WTC11 (cell line): Measurements from ENCODE around the gene GDNF. TPM values are rescaled to one million over a fixed set of nuclear protein-coding genes. Genes with fewer than 3 reads are reported as not detected.
A peak's percentile ranks its signal among the peaks of the same experiment; 100 is the strongest.

Experiments
- ATAC-seq: fragments of 200-7000 bp; cut with Tn5 transposase; 2 replicates; pipeline ENCODE4 v1.10.0; 2021; ENCODE audit warnings: mild to moderate bottlenecking, moderate library complexity
- CTCF ChIA-PET: fragments of 300-600 bp; sonication (Branson Sonifier 250); formaldehyde crosslinking; loops from one replicate; lab custom pipeline; 2021; ENCODE audit warnings: antibody characterized with exemption; lab: Charles Lee
- POLR2A ChIA-PET: fragments of 350-600 bp; sonication (Branson Sonifier 250); formaldehyde crosslinking; loops from one replicate; lab custom pipeline; 2021; ENCODE audit warnings: antibody characterized with exemption; lab: Charles Lee
- DNase-seq: peaks from one replicate; pipeline ENCODE4 v3.0.0; 2021; ENCODE audit warnings: low spot score
- H3K27ac Mint-ChIP-seq: 2 replicates; pipeline ENCODE4 v1.8.0; 2021; ENCODE audit warnings: mixed read lengths
- H3K27me3 Mint-ChIP-seq: 2 replicates; pipeline ENCODE4 v1.8.0; 2021; ENCODE audit warnings: low read depth, mild to moderate bottlenecking, moderate library complexity, mixed read lengths
- H3K36me3 Mint-ChIP-seq: 2 replicates; pipeline ENCODE4 v1.8.0; 2021; ENCODE audit warnings: mixed read lengths
- H3K4me1 Mint-ChIP-seq: 2 replicates; pipeline ENCODE4 v1.8.0; 2022; ENCODE audit warnings: mixed read lengths
- H3K4me3 Mint-ChIP-seq: 2 replicates; pipeline ENCODE4 v1.8.0; 2021; ENCODE audit warnings: mild to moderate bottlenecking, moderate library complexity, mixed read lengths
- H3K9me3 Mint-ChIP-seq: 2 replicates; pipeline ENCODE4 v1.8.0; 2021; ENCODE audit warnings: mixed read lengths
- ERG ChIP-seq: fragments of 250-450 bp; sonication (Bioruptor Pico); IDR thresholded peaks from 2 replicates; pipeline ENCODE4 v1.8.0; 2021; ENCODE audit warnings: mild to moderate bottlenecking
- HMGXB4 ChIP-seq: sonication (generic); formaldehyde crosslinking; IDR thresholded peaks from 2 replicates; pipeline ENCODE4 v1.8.1; 2023; ENCODE audit warnings: mild to moderate bottlenecking, moderate library complexity, missing genetic modification reagents
- IRF2 ChIP-seq: sonication (generic); formaldehyde crosslinking; IDR thresholded peaks from 2 replicates; pipeline ENCODE4 v1.8.0; 2022; ENCODE audit warnings: low read depth, missing genetic modification reagents, borderline replicate concordance
- MYBL2 ChIP-seq: sonication (generic); formaldehyde crosslinking; IDR thresholded peaks from 2 replicates; pipeline ENCODE4 v1.8.1; 2023; ENCODE audit warnings: mild to moderate bottlenecking, moderate library complexity, missing genetic modification reagents
- TEAD1 ChIP-seq: sonication (generic); formaldehyde crosslinking; IDR thresholded peaks from 2 replicates; pipeline ENCODE4 v1.8.0; 2022; ENCODE audit warnings: mild to moderate bottlenecking, missing genetic modification reagents
- ZNF317 ChIP-seq: sonication (generic); formaldehyde crosslinking; IDR thresholded peaks from 2 replicates; pipeline ENCODE4 v1.8.1; 2023; ENCODE audit warnings: low read depth, mild to moderate bottlenecking, moderate library complexity, missing genetic modification reagents, borderline replicate concordance
- ZNF512 ChIP-seq: sonication (generic); formaldehyde crosslinking; IDR thresholded peaks from 2 replicates; pipeline ENCODE4 v1.8.1; 2022; ENCODE audit warnings: missing genetic modification reagents, borderline replicate concordance
- total RNA-seq: library from RNA; stranded (reverse); gene quantifications from 3 replicates; pipeline ENCODE4 v1.2.3, GENCODE V29; 2021
- TF ChIP-seq, protein P1 (sequence below): sonication (generic); formaldehyde crosslinking; IDR thresholded peaks from 2 replicates; pipeline ENCODE4 v1.8.0; 2023; ENCODE audit warnings: missing genetic modification reagents, mild to moderate bottlenecking, borderline replicate concordance
- TF ChIP-seq, protein P2 (sequence below): fragments of 200-600 bp; IDR thresholded peaks from 2 replicates; pipeline ENCODE4 v1.8.0; 2022; ENCODE audit warnings: antibody characterized with exemption
- TF ChIP-seq, protein P3 (sequence below): sonication (generic); formaldehyde crosslinking; IDR thresholded peaks from 2 replicates; pipeline ENCODE4 v1.8.0; 2022; ENCODE audit warnings: mild to moderate bottlenecking, missing genetic modification reagents

GDNF gene
- total RNA-seq, 1 experiment from 2014 or later = 4.7 TPM

GRCh38 chr5:37837414-37838032 lies 2.3 kb downstream of the GDNF start:
- POLR2A ChIA-PET = no interaction called here
- TF ChIP-seq, protein P1, sequence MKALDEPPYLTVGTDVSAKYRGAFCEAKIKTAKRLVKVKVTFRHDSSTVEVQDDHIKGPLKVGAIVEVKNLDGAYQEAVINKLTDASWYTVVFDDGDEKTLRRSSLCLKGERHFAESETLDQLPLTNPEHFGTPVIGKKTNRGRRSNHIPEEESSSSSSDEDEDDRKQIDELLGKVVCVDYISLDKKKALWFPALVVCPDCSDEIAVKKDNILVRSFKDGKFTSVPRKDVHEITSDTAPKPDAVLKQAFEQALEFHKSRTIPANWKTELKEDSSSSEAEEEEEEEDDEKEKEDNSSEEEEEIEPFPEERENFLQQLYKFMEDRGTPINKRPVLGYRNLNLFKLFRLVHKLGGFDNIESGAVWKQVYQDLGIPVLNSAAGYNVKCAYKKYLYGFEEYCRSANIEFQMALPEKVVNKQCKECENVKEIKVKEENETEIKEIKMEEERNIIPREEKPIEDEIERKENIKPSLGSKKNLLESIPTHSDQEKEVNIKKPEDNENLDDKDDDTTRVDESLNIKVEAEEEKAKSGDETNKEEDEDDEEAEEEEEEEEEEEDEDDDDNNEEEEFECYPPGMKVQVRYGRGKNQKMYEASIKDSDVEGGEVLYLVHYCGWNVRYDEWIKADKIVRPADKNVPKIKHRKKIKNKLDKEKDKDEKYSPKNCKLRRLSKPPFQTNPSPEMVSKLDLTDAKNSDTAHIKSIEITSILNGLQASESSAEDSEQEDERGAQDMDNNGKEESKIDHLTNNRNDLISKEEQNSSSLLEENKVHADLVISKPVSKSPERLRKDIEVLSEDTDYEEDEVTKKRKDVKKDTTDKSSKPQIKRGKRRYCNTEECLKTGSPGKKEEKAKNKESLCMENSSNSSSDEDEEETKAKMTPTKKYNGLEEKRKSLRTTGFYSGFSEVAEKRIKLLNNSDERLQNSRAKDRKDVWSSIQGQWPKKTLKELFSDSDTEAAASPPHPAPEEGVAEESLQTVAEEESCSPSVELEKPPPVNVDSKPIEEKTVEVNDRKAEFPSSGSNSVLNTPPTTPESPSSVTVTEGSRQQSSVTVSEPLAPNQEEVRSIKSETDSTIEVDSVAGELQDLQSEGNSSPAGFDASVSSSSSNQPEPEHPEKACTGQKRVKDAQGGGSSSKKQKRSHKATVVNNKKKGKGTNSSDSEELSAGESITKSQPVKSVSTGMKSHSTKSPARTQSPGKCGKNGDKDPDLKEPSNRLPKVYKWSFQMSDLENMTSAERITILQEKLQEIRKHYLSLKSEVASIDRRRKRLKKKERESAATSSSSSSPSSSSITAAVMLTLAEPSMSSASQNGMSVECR (CRISPR knock-in tag) = 0 out of 2 replicates have a peak, but pooled peaks have one; percentile 60
- TF ChIP-seq, protein P2, sequence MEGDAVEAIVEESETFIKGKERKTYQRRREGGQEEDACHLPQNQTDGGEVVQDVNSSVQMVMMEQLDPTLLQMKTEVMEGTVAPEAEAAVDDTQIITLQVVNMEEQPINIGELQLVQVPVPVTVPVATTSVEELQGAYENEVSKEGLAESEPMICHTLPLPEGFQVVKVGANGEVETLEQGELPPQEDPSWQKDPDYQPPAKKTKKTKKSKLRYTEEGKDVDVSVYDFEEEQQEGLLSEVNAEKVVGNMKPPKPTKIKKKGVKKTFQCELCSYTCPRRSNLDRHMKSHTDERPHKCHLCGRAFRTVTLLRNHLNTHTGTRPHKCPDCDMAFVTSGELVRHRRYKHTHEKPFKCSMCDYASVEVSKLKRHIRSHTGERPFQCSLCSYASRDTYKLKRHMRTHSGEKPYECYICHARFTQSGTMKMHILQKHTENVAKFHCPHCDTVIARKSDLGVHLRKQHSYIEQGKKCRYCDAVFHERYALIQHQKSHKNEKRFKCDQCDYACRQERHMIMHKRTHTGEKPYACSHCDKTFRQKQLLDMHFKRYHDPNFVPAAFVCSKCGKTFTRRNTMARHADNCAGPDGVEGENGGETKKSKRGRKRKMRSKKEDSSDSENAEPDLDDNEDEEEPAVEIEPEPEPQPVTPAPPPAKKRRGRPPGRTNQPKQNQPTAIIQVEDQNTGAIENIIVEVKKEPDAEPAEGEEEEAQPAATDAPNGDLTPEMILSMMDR = peak; percentile 64
- no peak for TF ChIP-seq IRF2 (CRISPR knock-in tag)
- no peak for TF ChIP-seq ZNF512 (CRISPR knock-in tag)
- TF ChIP-seq TEAD1 (CRISPR knock-in tag) = peak; percentile 39; the same call in 1 of the 2 replicates
- TF ChIP-seq ZNF317 (CRISPR knock-in tag) = 0 out of 2 replicates have a peak, but pooled peaks have one; percentile 28
- 0 out of 2 replicates have a peak, but pooled peaks have one; percentile 22 for TF ChIP-seq HMGXB4
- no peak for TF ChIP-seq ERG (CRISPR knock-in tag)
- no peak for TF ChIP-seq MYBL2 (CRISPR knock-in tag)
- TF ChIP-seq, protein P3, sequence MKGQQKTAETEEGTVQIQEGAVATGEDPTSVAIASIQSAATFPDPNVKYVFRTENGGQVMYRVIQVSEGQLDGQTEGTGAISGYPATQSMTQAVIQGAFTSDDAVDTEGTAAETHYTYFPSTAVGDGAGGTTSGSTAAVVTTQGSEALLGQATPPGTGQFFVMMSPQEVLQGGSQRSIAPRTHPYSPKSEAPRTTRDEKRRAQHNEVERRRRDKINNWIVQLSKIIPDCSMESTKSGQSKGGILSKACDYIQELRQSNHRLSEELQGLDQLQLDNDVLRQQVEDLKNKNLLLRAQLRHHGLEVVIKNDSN (CRISPR knock-in tag) = 0 out of 2 replicates have a peak, but pooled peaks have one; percentile 9
- H3K9me3 Mint-ChIP-seq = no peaks in the 10 kb centered on the region
- CTCF ChIA-PET = interaction anchor here (0.7 to 3.3 kb wide), 14 partner anchors 9 to 546 kb away, joined by 3 to 25 read pairs (median 5); partner anchors contain the start of gene NUP155
- H3K4me3 Mint-ChIP-seq = peak overlapping the region; percentile 82
- H3K4me1 Mint-ChIP-seq = peaks cover 70% of the 10 kb centered on the region
- no peaks in the 10 kb centered on the region for H3K36me3 Mint-ChIP-seq
- ATAC-seq (peak; percentile 1; the same call in 1 of the 2 replicates), DNase-seq (peak; percentile 74)
- H3K27me3 Mint-ChIP-seq = peaks cover 99% of the 10 kb centered on the region
- no peak overlapping the region for H3K27ac Mint-ChIP-seq
